Measurements from ENCODE around the gene NPIPA5. TPM values are rescaled to one million over a fixed set of nuclear protein-coding genes. Genes with fewer than 3 reads are reported as not detected.
"Not testable (repeated sequence)": the region's sequence is repeated elsewhere in the genome, so short reads cannot be mapped to it uniquely, and the experiment has no call there.

The NPIPA5 gene
- total RNA-seq, 1 experiment from 2014 or later, result 4.7 TPM

DNA sequence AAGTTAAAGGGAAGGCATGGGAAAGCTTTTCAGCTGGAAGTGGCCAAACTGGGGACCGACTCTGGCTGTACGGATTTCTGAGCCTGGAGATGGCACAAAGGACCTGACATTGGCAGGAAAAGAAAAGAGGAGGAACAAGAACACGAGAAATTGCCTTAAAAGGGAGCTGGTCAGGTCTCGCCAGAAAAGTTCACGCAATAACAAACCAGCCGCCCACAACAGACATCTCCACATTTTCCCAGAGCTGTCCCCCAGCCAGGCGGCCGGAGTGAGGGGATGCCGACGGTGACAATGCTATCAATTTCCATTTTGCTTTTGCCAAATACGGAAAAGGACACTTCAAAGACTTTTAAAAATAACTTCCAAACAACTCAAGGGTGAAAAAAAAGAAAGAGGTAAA lies 26.8 kb downstream of the NPIPA5 start:
- H3F3A ChIP-seq (ENCODE audit: low read length, unreplicated experiment); H3K9ac ChIP-seq (ENCODE audit: low read length); CTCF ChIA-PET; H2AFZ ChIP-seq (ENCODE audit: low read length); H3K4me1 ChIP-seq (ENCODE audit: insufficient read depth, low read length); H4K20me1 ChIP-seq (ENCODE audit: low read length); intact Hi-C loops (cut with micrococcal nuclease); H3K79me2 ChIP-seq (ENCODE audit: low read length); H3K27me3 ChIP-seq (ENCODE audit: low read length); POLR2A ChIA-PET (ENCODE audit: unreplicated experiment); H3K9me3 ChIP-seq (ENCODE audit: low read length); H3K27ac ChIP-seq (ENCODE audit: low read length); BruUV-seq (replicated peaks); H3K36me3 ChIP-seq (ENCODE audit: low read depth, low read length); DNase-seq; ATAC-seq; H3K4me3 ChIP-seq (ENCODE audit: low read length); H3K9me2 ChIP-seq (replicated peaks; ENCODE audit: low read length); H3K4me2 ChIP-seq (ENCODE audit: low read length): not testable (repeated sequence)

GRCh38 chr16:15348721-15349120 lies 29.4 kb downstream of the NPIPA5 start:
- H2AFZ ChIP-seq (ENCODE audit: low read length); H3F3A ChIP-seq (ENCODE audit: low read length, unreplicated experiment); H3K4me2 ChIP-seq (ENCODE audit: low read length); H3K79me2 ChIP-seq (ENCODE audit: low read length); POLR2A ChIA-PET (ENCODE audit: unreplicated experiment); BruUV-seq (replicated peaks); H3K9me2 ChIP-seq (replicated peaks; ENCODE audit: low read length); DNase-seq; ATAC-seq; H4K20me1 ChIP-seq (ENCODE audit: low read length); H3K9me3 ChIP-seq (ENCODE audit: low read length); H3K27me3 ChIP-seq (ENCODE audit: low read length); H3K27ac ChIP-seq (ENCODE audit: low read length); H3K9ac ChIP-seq (ENCODE audit: low read length); H3K4me3 ChIP-seq (ENCODE audit: low read length); CTCF ChIA-PET; H3K36me3 ChIP-seq (ENCODE audit: low read depth, low read length); intact Hi-C loops (cut with micrococcal nuclease); H3K4me1 ChIP-seq (ENCODE audit: insufficient read depth, low read length): not testable (repeated sequence)

DNA sequence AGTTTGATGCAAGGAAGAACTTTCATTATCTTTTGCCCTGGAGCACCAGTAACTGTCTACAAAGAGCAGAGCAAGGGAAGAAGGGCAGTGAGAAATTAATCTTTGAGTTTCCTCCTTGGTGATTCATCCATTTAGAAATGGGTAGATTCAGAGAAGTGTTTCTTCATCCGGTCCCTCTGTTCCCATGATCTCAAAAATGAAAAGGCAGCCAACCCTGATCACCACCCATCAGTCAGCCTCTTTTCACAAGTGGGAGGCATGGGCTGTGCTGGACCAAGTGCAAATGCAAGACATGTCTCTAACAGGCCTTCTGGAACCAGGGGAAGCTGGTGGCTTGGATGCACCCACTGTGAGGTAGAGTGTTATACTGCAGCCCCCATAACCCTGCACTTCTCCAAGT lies 35.8 kb downstream of the NPIPA5 start:
- H3K27ac ChIP-seq (ENCODE audit: low read length); intact Hi-C loops (cut with micrococcal nuclease); H3K9me3 ChIP-seq (ENCODE audit: low read length); H4K20me1 ChIP-seq (ENCODE audit: low read length); H3K36me3 ChIP-seq (ENCODE audit: low read depth, low read length); H3K27me3 ChIP-seq (ENCODE audit: low read length); H3F3A ChIP-seq (ENCODE audit: low read length, unreplicated experiment); H3K4me1 ChIP-seq (ENCODE audit: insufficient read depth, low read length); H3K79me2 ChIP-seq (ENCODE audit: low read length); DNase-seq; H3K4me3 ChIP-seq (ENCODE audit: low read length); H3K9me2 ChIP-seq (replicated peaks; ENCODE audit: low read length); H3K4me2 ChIP-seq (ENCODE audit: low read length); ATAC-seq; CTCF ChIA-PET; BruUV-seq (replicated peaks); H3K9ac ChIP-seq (ENCODE audit: low read length); POLR2A ChIA-PET (ENCODE audit: unreplicated experiment); H2AFZ ChIP-seq (ENCODE audit: low read length): not testable (repeated sequence)

DNA sequence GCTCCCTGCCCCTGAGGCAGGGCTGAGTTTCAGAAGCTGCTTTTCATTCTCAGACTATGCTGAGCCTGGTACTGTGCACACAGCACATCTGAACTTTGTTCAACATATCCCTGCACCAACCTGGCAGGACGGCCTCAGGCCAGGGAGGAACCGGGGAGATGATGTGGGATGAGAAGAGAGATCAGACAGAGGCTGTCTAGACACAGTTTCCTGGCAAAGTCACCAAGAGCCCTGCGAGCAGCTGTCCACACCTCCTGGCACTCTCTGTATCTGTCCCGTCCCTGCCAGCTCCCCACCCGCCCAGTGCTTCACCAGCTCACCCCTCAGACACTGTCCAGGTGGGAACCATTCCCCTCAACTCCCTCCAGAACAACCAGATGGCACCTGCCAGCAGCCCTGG lies 39.1 kb downstream of the NPIPA5 start:
- H2AFZ ChIP-seq (ENCODE audit: low read length); H3K27ac ChIP-seq (ENCODE audit: low read length); H3K36me3 ChIP-seq (ENCODE audit: low read depth, low read length); H3K27me3 ChIP-seq (ENCODE audit: low read length); H3K79me2 ChIP-seq (ENCODE audit: low read length); DNase-seq; intact Hi-C loops (cut with micrococcal nuclease); H3K9me3 ChIP-seq (ENCODE audit: low read length); BruUV-seq (replicated peaks); ATAC-seq; H3K4me2 ChIP-seq (ENCODE audit: low read length); H3K9ac ChIP-seq (ENCODE audit: low read length); H3K4me1 ChIP-seq (ENCODE audit: insufficient read depth, low read length); H4K20me1 ChIP-seq (ENCODE audit: low read length); H3F3A ChIP-seq (ENCODE audit: low read length, unreplicated experiment); H3K9me2 ChIP-seq (replicated peaks; ENCODE audit: low read length); POLR2A ChIA-PET (ENCODE audit: unreplicated experiment); H3K4me3 ChIP-seq (ENCODE audit: low read length); CTCF ChIA-PET: not testable (repeated sequence)

DNA sequence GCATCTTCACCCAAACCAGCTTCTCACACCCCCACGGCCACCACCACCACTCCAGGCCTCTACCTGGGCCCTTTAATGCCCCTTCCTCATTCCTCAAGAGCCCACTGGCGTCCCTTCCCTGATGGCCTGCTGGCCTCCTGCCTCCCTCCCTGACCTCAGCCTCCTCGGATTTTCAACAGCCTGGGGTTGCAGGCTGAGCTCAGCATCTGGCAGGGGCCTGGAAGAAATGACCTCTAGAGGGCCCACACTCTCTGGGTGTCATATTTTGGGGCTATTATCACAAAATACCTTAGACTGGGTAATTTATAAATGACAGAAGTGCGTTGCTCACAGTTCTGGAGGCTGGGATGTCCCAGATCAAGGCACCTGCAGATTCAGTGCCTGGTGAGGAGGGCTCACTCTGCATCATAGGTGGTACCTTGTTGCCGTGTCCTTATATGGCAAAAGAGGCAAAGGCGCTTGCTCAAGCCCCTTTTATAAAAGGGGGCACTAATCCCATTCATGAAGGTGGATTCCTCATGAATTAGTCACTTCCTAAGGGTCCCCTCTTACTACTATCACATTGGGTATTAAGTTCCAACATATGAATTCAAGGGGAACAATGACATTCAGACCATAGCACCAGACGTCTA lies 40.0 kb downstream of the NPIPA5 start:
- H3K27me3 ChIP-seq (ENCODE audit: low read length); H4K20me1 ChIP-seq (ENCODE audit: low read length); POLR2A ChIA-PET (ENCODE audit: unreplicated experiment); H3K4me1 ChIP-seq (ENCODE audit: insufficient read depth, low read length); H3K4me2 ChIP-seq (ENCODE audit: low read length); H3K36me3 ChIP-seq (ENCODE audit: low read depth, low read length); H3K79me2 ChIP-seq (ENCODE audit: low read length); H3K9me2 ChIP-seq (replicated peaks; ENCODE audit: low read length); DNase-seq; H3K9me3 ChIP-seq (ENCODE audit: low read length); ATAC-seq; BruUV-seq (replicated peaks); H2AFZ ChIP-seq (ENCODE audit: low read length); H3F3A ChIP-seq (ENCODE audit: low read length, unreplicated experiment); intact Hi-C loops (cut with micrococcal nuclease); H3K4me3 ChIP-seq (ENCODE audit: low read length); H3K9ac ChIP-seq (ENCODE audit: low read length); CTCF ChIA-PET; H3K27ac ChIP-seq (ENCODE audit: low read length): not testable (repeated sequence)

DNA sequence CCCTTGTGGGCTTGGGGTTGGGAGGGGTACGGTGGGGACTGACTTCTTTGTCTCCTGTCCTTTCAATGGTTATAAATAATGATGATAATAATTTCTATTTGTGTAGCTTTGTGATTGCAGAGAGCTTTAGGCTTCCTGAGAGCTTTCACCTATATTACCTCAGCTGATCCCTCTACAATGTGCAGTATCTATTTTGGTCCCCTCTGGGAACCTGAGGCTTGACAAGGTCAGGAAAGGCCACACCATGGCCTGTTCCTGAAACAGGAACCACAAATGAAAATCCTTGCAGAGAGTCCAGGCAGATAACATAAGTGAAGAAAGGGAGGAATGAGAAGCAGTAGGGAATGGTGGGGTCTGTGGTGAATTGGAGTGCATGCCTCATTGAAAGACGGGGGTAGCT lies 42.5 kb downstream of the NPIPA5 start:
- intact Hi-C loops (cut with micrococcal nuclease); H3K36me3 ChIP-seq (ENCODE audit: low read depth, low read length); DNase-seq; H3K79me2 ChIP-seq (ENCODE audit: low read length); H3F3A ChIP-seq (ENCODE audit: low read length, unreplicated experiment); H3K4me2 ChIP-seq (ENCODE audit: low read length); H3K27me3 ChIP-seq (ENCODE audit: low read length); ATAC-seq; CTCF ChIA-PET; H3K27ac ChIP-seq (ENCODE audit: low read length); H4K20me1 ChIP-seq (ENCODE audit: low read length); H2AFZ ChIP-seq (ENCODE audit: low read length); H3K4me1 ChIP-seq (ENCODE audit: insufficient read depth, low read length); H3K9me3 ChIP-seq (ENCODE audit: low read length); BruUV-seq (replicated peaks); H3K9me2 ChIP-seq (replicated peaks; ENCODE audit: low read length); H3K4me3 ChIP-seq (ENCODE audit: low read length); POLR2A ChIA-PET (ENCODE audit: unreplicated experiment); H3K9ac ChIP-seq (ENCODE audit: low read length): not testable (repeated sequence)

DNA sequence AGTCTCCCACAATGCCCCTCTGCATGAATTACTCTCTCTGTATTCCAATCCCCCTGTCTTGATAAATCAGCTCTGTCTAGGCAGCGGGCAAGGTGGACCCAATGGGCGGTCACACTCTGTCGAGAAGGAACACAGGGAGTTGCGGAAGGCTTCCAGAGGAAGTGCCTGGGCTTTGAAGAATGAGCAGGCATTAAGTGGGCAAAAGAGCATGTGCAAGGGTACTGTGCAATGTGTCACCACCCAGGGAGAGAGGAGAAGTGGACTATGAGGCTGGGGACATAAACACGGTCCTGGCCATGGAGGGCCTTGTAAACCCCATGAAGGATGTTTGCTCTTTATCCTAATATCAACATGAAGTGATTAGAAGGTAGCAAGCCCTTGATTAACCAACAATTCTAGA lies 44.1 kb downstream of the NPIPA5 start:
- H3K27ac ChIP-seq (ENCODE audit: low read length); H3K79me2 ChIP-seq (ENCODE audit: low read length); DNase-seq; ATAC-seq; BruUV-seq (replicated peaks); H3K4me3 ChIP-seq (ENCODE audit: low read length); H3K9me3 ChIP-seq (ENCODE audit: low read length); H3K9ac ChIP-seq (ENCODE audit: low read length); H3K27me3 ChIP-seq (ENCODE audit: low read length); H3F3A ChIP-seq (ENCODE audit: low read length, unreplicated experiment); intact Hi-C loops (cut with micrococcal nuclease); H4K20me1 ChIP-seq (ENCODE audit: low read length); H3K9me2 ChIP-seq (replicated peaks; ENCODE audit: low read length); H2AFZ ChIP-seq (ENCODE audit: low read length); H3K4me2 ChIP-seq (ENCODE audit: low read length); CTCF ChIA-PET; POLR2A ChIA-PET (ENCODE audit: unreplicated experiment); H3K4me1 ChIP-seq (ENCODE audit: insufficient read depth, low read length); H3K36me3 ChIP-seq (ENCODE audit: low read depth, low read length): not testable (repeated sequence)

Data from PC-3 (cell line).